Psoas muscle (tissue), 8 donors: ENCODE results near the gene RET. TPM values are rescaled to one million over a fixed set of nuclear protein-coding genes. Genes with fewer than 3 reads are reported as not detected.

Experiments
- ATAC-seq, 4 donors: fragments of 200-7000 bp; cut with Tn5 transposase; one replicate each; pipeline ENCODE4 v1.9.1; 2020; ENCODE audit warnings: moderate library complexity in 3 of 4, mild to moderate bottlenecking in 2 of 4
- DNase-seq, 2 donors: peaks; one replicate each; pipeline ENCODE4 v3.0.0-alpha.2; 2020
- H3K27ac ChIP-seq: fragments of 200-600 bp; one replicate; pipeline ENCODE4 v1.8.0; 2022
- H3K27me3 ChIP-seq, 3 donors: fragments of 200-600 bp in 1 of 3; one replicate each; pipeline versions ENCODE4 v1.6.1 to v1.8.0; 2013 to 2022; ENCODE audit warnings: low read length in 2 of 3, mild to moderate bottlenecking in 2 of 3, moderate library complexity in 1 of 3; ENCODE audit not compliant: insufficient read depth in 3 of 3
- H3K36me3 ChIP-seq, 2 donors: fragments of 200-600 bp in 1 of 2; one replicate each; pipeline versions ENCODE4 v1.6.1 to v1.8.0; 2013 to 2022; ENCODE audit warnings: low read depth in 1 of 2, mild to moderate bottlenecking in 1 of 2, moderate library complexity in 1 of 2; ENCODE audit not compliant: insufficient read depth in 1 of 2
- H3K4me1 ChIP-seq: fragments of 200-600 bp; one replicate; pipeline ENCODE4 v1.8.0; 2022
- H3K4me3 ChIP-seq: fragments of 200-600 bp; one replicate; pipeline ENCODE4 v1.8.0; 2022; ENCODE audit warnings: mild to moderate bottlenecking
- H3K9me3 ChIP-seq: fragments of 200-600 bp; one replicate; pipeline ENCODE4 v1.8.0; 2022
- WGBS, 3 donors: extraction: QIAGEN DNeasy Blood & Tissue Kit; methylation state at CpG; one replicate each; pipeline versions ENCODE4 v1.1.6 to v1.1.7; 2013; 5-methylcytosine and 5-hydroxymethylcytosine counted together
- intact Hi-C, 2 donors: fragments of 100-400 bp; cut with DNase I; formaldehyde crosslinking; loops; one replicate each; pipeline versions ENCODE4 v1.11.0 to v1.14.2; 2022
- polyA plus RNA-seq, 3 donors: library from polyadenylated mRNA; stranded (reverse); fragments of 200-250 nt; gene quantifications; one replicate each; pipeline ENCODE4 v1.2.3, GENCODE V29; 2013
- total RNA-seq, 4 donors: library from RNA; stranded (reverse); fragmentation: NEBNext Ultra II Directional in 2 of 4; extraction: Animal tissue kit (Norgen Biotek cat#: 25700) in 2 of 4; gene quantifications; one replicate each; pipeline versions ENCODE4 v1.2.1 to v1.2.4, GENCODE V29; 2021 to 2023
- TF ChIP-seq, protein P1 (sequence below): fragments of 200-600 bp; IDR thresholded peaks from one replicate; pipeline ENCODE4 v1.8.0; 2022; ENCODE audit warnings: antibody characterized with exemption
- donor health status: healthy with polysubstance abuse.
- donor health status: DM: no; HTN: no; CAD: no; lungs with moderate emphysema.
- donor health status: Bipolar disorder and iron deficiency.
- donor health status: healthy.
- donor health status: DM: yes; HTN: yes; CAD: no.
- donor health status: DM: no; HTN: no; CAD: no.
- donor health status: DM: no; HTN: no; CAD: no.
- donor health status: DM: yes; HTN: yes; CAD: no.

Gene RET
- total and polyA plus RNA-seq, 7 donors = 0.35 to 2.6 (median 0.60) TPM

DNA sequence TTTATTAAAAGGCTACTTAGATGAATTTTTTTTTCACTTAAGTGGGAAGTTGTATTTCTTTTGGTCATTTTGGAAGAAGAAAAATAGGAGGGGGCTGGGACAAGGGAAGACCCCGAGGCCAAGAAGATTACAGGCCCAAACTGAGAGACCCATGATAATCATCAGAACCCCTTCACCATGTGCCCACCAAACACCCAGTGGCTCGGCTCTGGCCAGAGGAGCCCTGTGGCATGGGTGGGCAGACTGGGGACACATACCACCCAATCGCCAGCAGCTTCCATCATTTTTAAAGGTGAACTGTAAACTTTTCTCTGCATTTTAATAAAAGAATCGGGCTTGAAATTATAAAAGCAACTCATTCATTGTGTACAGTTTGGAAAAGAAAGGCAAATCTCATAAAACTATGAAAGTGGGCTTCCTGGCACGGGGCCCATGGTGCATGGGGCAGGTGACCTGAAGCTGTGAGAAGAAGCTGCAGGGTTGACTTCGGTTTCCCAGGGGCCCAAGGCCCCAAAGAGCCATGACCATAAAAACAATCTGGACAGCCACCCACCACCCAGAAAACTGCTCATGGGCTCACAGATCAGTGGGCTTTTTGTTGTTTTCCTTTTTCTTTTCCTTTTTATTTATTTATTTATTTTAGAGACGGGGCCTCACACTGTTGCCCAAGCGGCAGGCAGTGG, 29.4 kb upstream of the RET start:
- 84 to 91% (median 87%) methylated on average over 8 of the region's 8 CpGs for WGBS, 3 donors

DNA sequence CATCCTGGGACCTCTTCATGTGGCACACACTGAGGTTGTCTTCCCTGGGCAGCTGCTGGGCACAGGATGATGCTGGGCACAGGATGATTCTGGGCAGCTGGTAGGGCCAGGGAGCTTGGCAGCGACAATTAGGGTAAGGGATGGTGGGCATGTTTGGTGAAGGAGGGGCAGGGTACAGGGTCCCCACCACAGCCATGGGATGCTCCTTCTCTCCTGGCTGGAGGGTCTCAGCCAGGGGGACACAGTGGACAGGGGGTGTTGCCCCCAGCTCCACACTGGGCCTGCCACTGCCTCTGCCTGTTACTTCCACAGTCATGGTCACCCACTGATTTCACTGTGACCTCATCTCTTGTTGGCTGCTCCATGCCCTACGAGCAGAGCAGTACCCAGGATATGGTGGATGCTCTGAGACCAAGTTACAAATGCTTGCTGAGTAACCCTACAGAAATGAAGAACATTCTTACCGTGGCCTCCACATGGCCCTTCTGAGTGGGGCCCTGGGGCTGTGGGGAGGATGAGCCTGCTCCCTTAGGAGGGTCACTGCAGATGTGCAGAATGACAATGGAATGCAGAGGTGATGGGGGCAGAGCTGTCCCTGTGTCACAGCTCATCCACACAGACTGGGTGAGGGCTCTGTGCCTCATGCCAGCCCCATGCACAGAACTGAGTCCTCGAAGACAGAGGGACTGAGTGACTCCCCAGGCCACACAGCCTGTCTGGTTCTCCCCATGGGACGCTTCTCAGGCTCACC, 28.4 kb upstream of the RET start:
- no peak overlapping the region for H3K4me3 ChIP-seq
- no peaks in the 10 kb centered on the region for H3K9me3 ChIP-seq
- no peak overlapping the region for H3K27ac ChIP-seq
- WGBS, 3 donors = 52 to 68% (median 57%) methylated on average over 5 of the region's 5 CpGs
- intact Hi-C loops = no loop called here
- peaks cover 0 to 7% (median 2%) of the 10 kb centered on the region in 3 donors for H3K27me3 ChIP-seq
- H3K36me3 ChIP-seq = no peaks in the 10 kb centered on the region
- DNase-seq (no peak), ATAC-seq (no peak)
- H3K4me1 ChIP-seq = no peaks in the 10 kb centered on the region
- TF ChIP-seq, protein P1, sequence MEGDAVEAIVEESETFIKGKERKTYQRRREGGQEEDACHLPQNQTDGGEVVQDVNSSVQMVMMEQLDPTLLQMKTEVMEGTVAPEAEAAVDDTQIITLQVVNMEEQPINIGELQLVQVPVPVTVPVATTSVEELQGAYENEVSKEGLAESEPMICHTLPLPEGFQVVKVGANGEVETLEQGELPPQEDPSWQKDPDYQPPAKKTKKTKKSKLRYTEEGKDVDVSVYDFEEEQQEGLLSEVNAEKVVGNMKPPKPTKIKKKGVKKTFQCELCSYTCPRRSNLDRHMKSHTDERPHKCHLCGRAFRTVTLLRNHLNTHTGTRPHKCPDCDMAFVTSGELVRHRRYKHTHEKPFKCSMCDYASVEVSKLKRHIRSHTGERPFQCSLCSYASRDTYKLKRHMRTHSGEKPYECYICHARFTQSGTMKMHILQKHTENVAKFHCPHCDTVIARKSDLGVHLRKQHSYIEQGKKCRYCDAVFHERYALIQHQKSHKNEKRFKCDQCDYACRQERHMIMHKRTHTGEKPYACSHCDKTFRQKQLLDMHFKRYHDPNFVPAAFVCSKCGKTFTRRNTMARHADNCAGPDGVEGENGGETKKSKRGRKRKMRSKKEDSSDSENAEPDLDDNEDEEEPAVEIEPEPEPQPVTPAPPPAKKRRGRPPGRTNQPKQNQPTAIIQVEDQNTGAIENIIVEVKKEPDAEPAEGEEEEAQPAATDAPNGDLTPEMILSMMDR = no peak

More for the DNA sequence above, 29.4 kb upstream of the RET start:
- DNase-seq (no peak), ATAC-seq (no peak)
- no peaks in the 10 kb centered on the region for H3K36me3 ChIP-seq
- no peaks in the 10 kb centered on the region for H3K9me3 ChIP-seq
- H3K27me3 ChIP-seq = peaks cover 0 to 7% (median 2%) of the 10 kb centered on the region in 3 donors
- intact Hi-C loops = no loop called here
- no peak overlapping the region for H3K27ac ChIP-seq
- TF ChIP-seq, protein P1 = no peak
- no peaks in the 10 kb centered on the region for H3K4me1 ChIP-seq
- no peak overlapping the region for H3K4me3 ChIP-seq

DNA sequence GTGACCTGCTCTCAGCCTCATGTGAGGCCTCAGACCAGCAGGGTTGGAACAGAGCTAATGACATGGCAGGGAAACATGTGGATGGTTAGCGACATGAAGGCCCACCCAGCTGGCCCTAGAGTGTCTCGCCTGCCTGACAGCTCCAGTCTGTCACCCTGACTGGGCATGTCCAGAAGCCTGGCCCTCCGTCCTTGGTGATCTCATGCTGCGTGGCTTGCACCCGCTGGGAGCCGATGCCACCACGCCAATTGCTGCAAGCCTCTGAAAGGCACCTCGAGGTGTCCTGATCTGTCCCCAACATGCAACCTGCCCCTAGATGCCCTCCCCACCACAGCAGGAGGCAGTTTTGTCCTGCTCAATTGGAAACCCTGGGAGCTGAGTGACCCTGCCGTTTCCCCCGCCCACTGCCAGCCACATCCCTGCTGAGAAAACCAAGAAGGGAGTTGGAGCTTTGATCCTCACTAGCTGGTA, 27.8 kb upstream of the RET start:
- peaks cover 0 to 7% (median 2%) of the 10 kb centered on the region in 3 donors for H3K27me3 ChIP-seq
- no peaks in the 10 kb centered on the region for H3K4me1 ChIP-seq
- no peak overlapping the region for H3K27ac ChIP-seq
- 43 to 69% (median 53%) methylated on average over 10 of the region's 10 CpGs for WGBS, 3 donors
- no peak overlapping the region for H3K4me3 ChIP-seq
- no peaks in the 10 kb centered on the region for H3K9me3 ChIP-seq
- TF ChIP-seq, protein P1 = no peak
- H3K36me3 ChIP-seq = no peaks in the 10 kb centered on the region
- intact Hi-C loops = no loop called here
- peak in 1 of 4 donors; percentile 88 for ATAC-seq
- DNase-seq = peak in 1 of 2 donors; percentile 45

DNA sequence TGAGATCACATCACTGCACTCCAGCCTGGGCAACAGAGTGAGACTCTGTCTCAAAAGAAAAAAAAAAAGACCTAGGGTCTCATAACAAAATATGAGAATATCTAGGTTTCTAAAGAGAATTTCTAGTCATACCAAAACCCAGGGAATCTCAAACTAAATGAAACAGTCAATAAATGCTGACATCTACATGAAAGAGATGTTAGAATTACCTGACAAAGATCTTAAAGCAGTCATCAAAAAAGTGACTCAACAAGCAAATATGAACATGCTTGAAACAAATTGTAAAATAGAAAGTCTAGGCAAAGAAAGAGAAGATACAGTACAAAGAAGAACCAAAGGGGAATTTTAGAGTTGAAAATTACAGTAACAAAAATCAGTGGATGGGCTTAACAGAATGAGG, 26.9 kb upstream of the RET start:
- Histone ChIP-seq H3K27me3 (peaks cover 0 to 7% (median 2%) of the 10 kb centered on the region in 3 donors), H3K36me3 (no peaks in the 10 kb centered on the region), H3K9me3 (no peaks in the 10 kb centered on the region), H3K4me3 (no peak overlapping the region), H3K27ac (no peak overlapping the region), H3K4me1 (no peaks in the 10 kb centered on the region)
- TF ChIP-seq, protein P1 = no peak
- ATAC-seq = no peak
- DNase-seq = no peak
- intact Hi-C loops = no loop called here
